Neural cell (in vitro differentiated cells): ENCODE data around the gene MECP2. TPM values are rescaled to one million over a fixed set of nuclear protein-coding genes. Genes with fewer than 3 reads are reported as not detected.

Experiments
- H2AFZ ChIP-seq: fragments of 200-600, 300-800 bp; sonication (generic), shearing (Covaris generic); 2 replicates; pipeline ENCODE4 v1.6.0; 2014; ENCODE audit warnings: low read depth, mild to moderate bottlenecking, antibody characterized with exemption, low read length, moderate library complexity
- H3F3A ChIP-seq: fragments of 200-600 bp; shearing (Covaris generic); 2 replicates; pipeline ENCODE4 v1.6.1; 2016; ENCODE audit warnings: mild to moderate bottlenecking, moderate library complexity, mixed read lengths, antibody characterized with exemption, low read length; ENCODE audit not compliant: insufficient read depth, poor library complexity, severe bottlenecking
- H3K27ac ChIP-seq: fragments of 200-600, 300-800 bp; sonication (generic), shearing (Covaris generic); 2 replicates; pipeline ENCODE4 v1.5.1; 2014; ENCODE audit warnings: mild to moderate bottlenecking, low read length, moderate library complexity
- H3K27me3 ChIP-seq: fragments of 300-800, 200-600 bp; sonication (generic), shearing (Covaris generic); 2 replicates; pipeline ENCODE4 v1.6.0; 2014; ENCODE audit warnings: mild to moderate bottlenecking, low read depth, low read length, moderate library complexity; ENCODE audit not compliant: insufficient read depth
- H3K36me3 ChIP-seq: fragments of 300-800, 200-600 bp; sonication (generic), shearing (Covaris generic); 2 replicates; pipeline ENCODE4 v1.5.1; 2014; ENCODE audit warnings: mild to moderate bottlenecking, antibody characterized with exemption, low read length, moderate library complexity; ENCODE audit not compliant: insufficient read depth
- H3K4me2 ChIP-seq: fragments of 300-800, 200-600 bp; sonication (generic), shearing (Covaris generic); 2 replicates; pipeline ENCODE4 v1.6.0; 2014; ENCODE audit warnings: mild to moderate bottlenecking, low read length
- H3K4me3 ChIP-seq: fragments of 300-800, 200-600 bp; sonication (generic), shearing (Covaris generic); 2 replicates; pipeline ENCODE4 v1.5.1; 2014; ENCODE audit warnings: mild to moderate bottlenecking, low read length, moderate library complexity
- H3K79me2 ChIP-seq: fragments of 200-600 bp; shearing (Covaris generic); replicated peaks from 2 replicates; pipeline ENCODE4 v1.6.0; 2014; ENCODE audit warnings: mild to moderate bottlenecking, low read length, moderate library complexity; ENCODE audit not compliant: insufficient read depth
- H3K9ac ChIP-seq: fragments of 300-800, 200-600 bp; sonication (generic), shearing (Covaris generic); 2 replicates; pipeline ENCODE4 v1.6.1; 2016; ENCODE audit warnings: mild to moderate bottlenecking, low read length, mixed read lengths
- H3K9me2 ChIP-seq: fragments of 200-600 bp; shearing (Covaris generic); 2 replicates; pipeline ENCODE4 v1.6.1; 2016; ENCODE audit warnings: mild to moderate bottlenecking, low read length, mixed read lengths; ENCODE audit not compliant: insufficient read depth
- H3K9me3 ChIP-seq: fragments of 200-600, 300-800 bp; sonication (generic), shearing (Covaris generic); 2 replicates; pipeline ENCODE4 v1.6.1; 2016; ENCODE audit warnings: mild to moderate bottlenecking, mixed run types, low read length, moderate library complexity, mixed read lengths
- H4K20me1 ChIP-seq: fragments of 200-600 bp; shearing (Covaris generic); 2 replicates; pipeline ENCODE4 v1.6.1; 2016; ENCODE audit warnings: mild to moderate bottlenecking, mixed run types; ENCODE audit not compliant: insufficient read depth
- CTCF ChIP-seq: fragments of 450-650 bp; IDR thresholded peaks from 2 replicates; pipeline ENCODE4 v1.5.1; 2014; ENCODE audit warnings: antibody characterized with exemption, mild to moderate bottlenecking, moderate library complexity; ENCODE audit not compliant: poor library complexity, severe bottlenecking
- EP300 ChIP-seq: fragments of 450-650 bp; conservative IDR thresholded peaks from 2 replicates; pipeline ENCODE4 v1.6.1; 2014; ENCODE audit warnings: antibody characterized with exemption, mild to moderate bottlenecking, moderate library complexity; ENCODE audit not compliant: poor library complexity, severe bottlenecking
- EZH2 ChIP-seq: fragments of 200-600, 300-800 bp; shearing (Covaris generic), sonication (generic); IDR thresholded peaks from 2 replicates; pipeline ENCODE4 v1.6.1; 2014; ENCODE audit warnings: antibody characterized with exemption, low read length, borderline replicate concordance, mild to moderate bottlenecking; ENCODE audit not compliant: insufficient read depth, poor library complexity, severe bottlenecking
- MXI1 ChIP-seq: fragments of 450-650 bp; conservative IDR thresholded peaks from 2 replicates; pipeline ENCODE4 v1.6.1; 2014; ENCODE audit warnings: antibody characterized with exemption, mild to moderate bottlenecking; ENCODE audit not compliant: poor library complexity, severe bottlenecking
- POLR2AphosphoS5 ChIP-seq: IDR thresholded peaks from 2 replicates; pipeline ENCODE4 v1.6.1; 2012
- RAD21 ChIP-seq: fragments of 450-650 bp; conservative IDR thresholded peaks from 2 replicates; pipeline ENCODE4 v1.6.1; 2014; ENCODE audit warnings: antibody characterized with exemption, mild to moderate bottlenecking, moderate library complexity
- REST ChIP-seq: IDR thresholded peaks from 2 replicates; pipeline ENCODE4 v1.6.1; 2012; ENCODE audit warnings: borderline replicate concordance
- SMC3 ChIP-seq: fragments of 450-650 bp; conservative IDR thresholded peaks from 2 replicates; pipeline ENCODE4 v1.6.1; 2014; ENCODE audit warnings: antibody characterized with exemption, mild to moderate bottlenecking, moderate library complexity; ENCODE audit not compliant: poor library complexity
- TAF1 ChIP-seq: IDR thresholded peaks from 2 replicates; pipeline ENCODE4 v1.6.1; 2012; ENCODE audit warnings: low read depth
- polyA plus RNA-seq: library from polyadenylated mRNA; depleted of rRNA; stranded (reverse); fragments of >200 nt; gene quantifications from 2 replicates; pipeline ENCODE4 v1.2.3, GENCODE V29; 2014

Gene MECP2
- polyA plus RNA-seq, 1 donor from 2014 or later: 14.5 TPM

GRCh38 chrX:153988493-153988892, 109.0 kb downstream of the MECP2 start:
- no peak overlapping the region for H2AFZ ChIP-seq
- no peak overlapping the region for H3K4me2 ChIP-seq
- no peak overlapping the region for H3K9ac ChIP-seq
- no peak overlapping the region for H3K4me3 ChIP-seq
- no peak for TF ChIP-seq EP300
- no peak for TF ChIP-seq MXI1
- no peak for TF ChIP-seq SMC3
- TF ChIP-seq TAF1: no peak
- no peak for TF ChIP-seq POLR2AphosphoS5
- TF ChIP-seq RAD21: no peak
- TF ChIP-seq EZH2: no peak
- no peak for TF ChIP-seq REST
- TF ChIP-seq CTCF: no peak
- H3K27ac ChIP-seq: no peak overlapping the region
- H3K79me2 ChIP-seq: no peaks in the 10 kb centered on the region
- no peaks in the 10 kb centered on the region for H3K9me3 ChIP-seq
- no peaks in the 10 kb centered on the region for H3K9me2 ChIP-seq
- H3F3A ChIP-seq: no peaks in the 10 kb centered on the region
- no peaks in the 10 kb centered on the region for H3K27me3 ChIP-seq
- H4K20me1 ChIP-seq: no peaks in the 10 kb centered on the region
- no peaks in the 10 kb centered on the region for H3K36me3 ChIP-seq

GRCh38 chrX:153984351-153985178, 113.0 kb downstream of the MECP2 start:
- no peaks in the 10 kb centered on the region for H3K9me2 ChIP-seq
- H3F3A ChIP-seq: no peaks in the 10 kb centered on the region
- no peaks in the 10 kb centered on the region for H3K27me3 ChIP-seq
- H3K4me2 ChIP-seq: no peak overlapping the region
- H3K4me3 ChIP-seq: no peak overlapping the region
- no peak overlapping the region for H3K9ac ChIP-seq
- no peaks in the 10 kb centered on the region for H3K9me3 ChIP-seq
- H2AFZ ChIP-seq: no peak overlapping the region
- no peaks in the 10 kb centered on the region for H4K20me1 ChIP-seq
- H3K79me2 ChIP-seq: no peaks in the 10 kb centered on the region
- H3K27ac ChIP-seq: no peak overlapping the region
- TF ChIP-seq MXI1 (no peak), REST (no peak), SMC3 (no peak), EP300 (no peak)
- no peaks in the 10 kb centered on the region for H3K36me3 ChIP-seq
